ENCODE measurements around the gene ZNF438. TPM values are rescaled to one million over a fixed set of nuclear protein-coding genes. Genes with fewer than 3 reads are reported as not detected.
"Not testable (repeated sequence)": the region's sequence is repeated elsewhere in the genome, so short reads cannot be mapped to it uniquely, and the experiment has no call there.

ZNF438 gene
- total RNA-seq, 2 experiments from 2014 or later, result 3.1 to 3.7 TPM

DNA sequence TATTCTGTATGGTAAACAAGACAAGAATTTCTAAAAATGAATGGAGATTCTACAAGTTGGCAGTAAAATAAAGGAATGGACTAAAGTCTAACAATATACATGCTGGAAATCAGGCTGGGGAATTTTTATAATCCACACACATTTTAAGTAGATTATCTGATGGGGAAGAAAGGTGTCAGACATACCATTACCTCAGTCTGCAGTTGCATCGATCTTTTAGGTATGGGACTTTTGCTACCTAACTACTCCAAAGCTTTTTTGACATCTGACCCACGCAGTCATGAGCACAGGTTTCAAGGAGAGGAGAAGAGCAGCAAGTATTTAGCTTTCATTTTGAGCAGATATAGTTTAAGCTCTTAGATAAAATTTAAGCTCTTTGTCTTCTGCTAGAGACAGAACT, 113.0 kb downstream of the ZNF438 start:
- CTCF ChIA-PET, result no interaction called here
- H3K9me3 Mint-ChIP-seq (ENCODE audit: low read depth), result no peaks in the 10 kb centered on the region
- H3K27me3 Mint-ChIP-seq, result no peaks in the 10 kb centered on the region
- intact Hi-C loops (cut with DNase I, micrococcal nuclease), result no loop called here
- H3K36me3 Mint-ChIP-seq (ENCODE audit: low read depth), result peaks cover 2% of the 10 kb centered on the region
- no peak overlapping the region for H3K27ac Mint-ChIP-seq
- H3K4me1 Mint-ChIP-seq, result no peaks in the 10 kb centered on the region
- H3K4me3 Mint-ChIP-seq, result no peak overlapping the region
- DNase-seq (no peak), ATAC-seq (no peak)
- POLR2A ChIA-PET, result no interaction called here

DNA sequence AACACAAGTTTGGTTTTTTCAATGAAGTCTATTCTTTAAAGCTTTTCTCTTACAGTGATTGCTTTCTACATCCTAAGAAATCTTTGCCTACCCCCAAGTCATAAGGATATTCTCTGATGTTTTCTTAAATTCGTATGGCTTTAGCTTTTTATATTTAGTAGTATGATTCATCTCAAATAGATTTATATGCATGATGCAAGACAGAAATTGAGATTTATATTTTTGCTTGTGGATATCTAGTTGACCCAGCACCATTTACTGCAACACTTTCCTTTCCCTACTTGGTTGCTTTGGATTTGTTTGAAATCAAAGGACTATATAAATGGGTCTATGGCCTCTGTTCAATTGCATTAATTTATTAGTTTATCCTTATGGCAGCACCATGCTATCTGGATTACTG, 113.9 kb downstream of the ZNF438 start:
- CTCF ChIA-PET, result interaction anchor here (0.9 to 1.6 kb wide), 2 partner anchors 24 to 47 kb away, joined by 3 read pairs; no protein-coding TSS in a partner anchor
- H3K4me3 Mint-ChIP-seq, result no peak overlapping the region

DNA sequence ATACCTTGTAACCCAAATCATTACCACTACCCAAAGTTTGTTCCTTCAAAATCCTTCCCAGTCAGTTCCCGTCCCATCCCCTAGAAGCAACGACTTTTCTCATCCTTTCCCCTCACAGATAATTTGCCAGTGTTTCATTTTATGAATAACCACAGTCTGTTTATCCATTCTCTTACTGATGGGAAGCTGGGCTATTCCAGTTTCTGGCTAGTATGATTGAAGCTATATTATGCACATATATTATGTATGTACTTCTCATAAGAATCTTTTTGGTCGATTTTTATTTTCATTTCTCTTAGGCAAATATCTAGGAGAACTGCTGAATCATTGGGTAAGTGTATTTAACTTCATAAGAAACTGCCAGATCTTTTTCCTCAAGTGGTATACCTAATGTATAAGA, 114.6 kb downstream of the ZNF438 start:
- no peaks in the 10 kb centered on the region for H3K4me1 Mint-ChIP-seq
- no peak for ATAC-seq
- no peaks in the 10 kb centered on the region for H3K9me3 Mint-ChIP-seq (ENCODE audit: low read depth)
- no peak for DNase-seq
- ChIA-PET POLR2A (no interaction called here), CTCF (interaction anchor here (0.9 to 1.6 kb wide), 2 partner anchors 23 to 47 kb away, joined by 3 read pairs; no protein-coding TSS in a partner anchor)
- intact Hi-C loops (cut with DNase I, micrococcal nuclease), result no loop called here
- H3K27me3 Mint-ChIP-seq, result no peaks in the 10 kb centered on the region
- H3K4me3 Mint-ChIP-seq, result no peak overlapping the region
- H3K27ac Mint-ChIP-seq, result no peak overlapping the region
- H3K36me3 Mint-ChIP-seq (ENCODE audit: low read depth), result no peaks in the 10 kb centered on the region

More for the DNA sequence above, 113.9 kb downstream of the ZNF438 start:
- Mint-ChIP-seq H3K36me3 (ENCODE audit: low read depth) (peaks cover under 1% of the 10 kb centered on the region), H3K9me3 (ENCODE audit: low read depth) (no peaks in the 10 kb centered on the region), H3K4me1 (no peaks in the 10 kb centered on the region), H3K27ac (no peak overlapping the region), H3K27me3 (no peaks in the 10 kb centered on the region)
- intact Hi-C loops (cut with DNase I, micrococcal nuclease), result no loop called here
- POLR2A ChIA-PET, result no interaction called here
- no peak for DNase-seq
- ATAC-seq, result no peak

- DNase-seq, result no peak
- no peak for ATAC-seq
Measured at GRCh38 chr10:30915146-30915545, 116.5 kb downstream of the ZNF438 start.

DNA sequence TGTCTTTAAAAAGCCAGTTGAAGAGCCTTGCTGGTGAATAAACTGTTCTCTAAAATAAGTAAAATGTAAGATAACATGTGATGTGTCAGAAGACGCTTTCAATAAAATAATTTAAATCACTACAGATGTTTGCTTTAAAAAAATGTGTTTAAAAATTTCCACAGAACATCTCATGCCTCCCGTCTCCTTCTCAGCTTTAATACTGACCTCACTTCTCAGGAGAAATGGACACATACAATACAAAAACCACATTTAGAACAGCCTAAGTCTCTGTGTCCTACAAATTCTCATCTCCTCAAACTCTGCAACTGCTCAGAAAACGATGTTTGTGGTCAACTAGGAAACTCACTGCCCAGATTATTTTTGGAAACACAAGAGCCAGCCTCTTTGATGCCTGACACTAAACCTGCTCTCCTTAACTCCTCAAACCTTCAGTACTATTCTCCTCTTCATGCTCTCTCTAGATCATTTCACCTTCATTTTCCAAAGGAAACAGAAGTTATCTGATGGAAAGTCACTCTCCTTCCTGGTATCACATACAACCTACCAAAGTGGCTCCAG, 120.3 kb downstream of the ZNF438 start:
- intact Hi-C loops (cut with DNase I, micrococcal nuclease), result no loop called here
- ChIA-PET POLR2A (no interaction called here), CTCF (no interaction called here)
- H3K9me3 Mint-ChIP-seq (ENCODE audit: low read depth), result no peaks in the 10 kb centered on the region
- H3K27me3 Mint-ChIP-seq, result no peaks in the 10 kb centered on the region
- no peak overlapping the region for H3K27ac Mint-ChIP-seq
- no peak overlapping the region for H3K4me3 Mint-ChIP-seq
- no peaks in the 10 kb centered on the region for H3K4me1 Mint-ChIP-seq
- DNase-seq (no peak), ATAC-seq (no peak)
- H3K36me3 Mint-ChIP-seq (ENCODE audit: low read depth), result peaks cover 8% of the 10 kb centered on the region

More at GRCh38 chr10:30915146-30915545, 116.5 kb downstream of the ZNF438 start:
- Mint-ChIP-seq H3K4me3 (no peak overlapping the region), H3K27ac (no peak overlapping the region), H3K9me3 (ENCODE audit: low read depth) (no peaks in the 10 kb centered on the region), H3K4me1 (no peaks in the 10 kb centered on the region), H3K27me3 (no peaks in the 10 kb centered on the region), H3K36me3 (ENCODE audit: low read depth) (no peaks in the 10 kb centered on the region)
- ChIA-PET POLR2A (interaction anchor here (0.7 kb wide), 1 partner anchor 670 kb away, joined by 5 read pairs; no protein-coding TSS in a partner anchor), CTCF (interaction anchor here (0.7 to 1.2 kb wide), 2 partner anchors 42 to 517 kb away, joined by 3 read pairs; no protein-coding TSS in a partner anchor)
- intact Hi-C loops (cut with DNase I, micrococcal nuclease), result no loop called here

DNA sequence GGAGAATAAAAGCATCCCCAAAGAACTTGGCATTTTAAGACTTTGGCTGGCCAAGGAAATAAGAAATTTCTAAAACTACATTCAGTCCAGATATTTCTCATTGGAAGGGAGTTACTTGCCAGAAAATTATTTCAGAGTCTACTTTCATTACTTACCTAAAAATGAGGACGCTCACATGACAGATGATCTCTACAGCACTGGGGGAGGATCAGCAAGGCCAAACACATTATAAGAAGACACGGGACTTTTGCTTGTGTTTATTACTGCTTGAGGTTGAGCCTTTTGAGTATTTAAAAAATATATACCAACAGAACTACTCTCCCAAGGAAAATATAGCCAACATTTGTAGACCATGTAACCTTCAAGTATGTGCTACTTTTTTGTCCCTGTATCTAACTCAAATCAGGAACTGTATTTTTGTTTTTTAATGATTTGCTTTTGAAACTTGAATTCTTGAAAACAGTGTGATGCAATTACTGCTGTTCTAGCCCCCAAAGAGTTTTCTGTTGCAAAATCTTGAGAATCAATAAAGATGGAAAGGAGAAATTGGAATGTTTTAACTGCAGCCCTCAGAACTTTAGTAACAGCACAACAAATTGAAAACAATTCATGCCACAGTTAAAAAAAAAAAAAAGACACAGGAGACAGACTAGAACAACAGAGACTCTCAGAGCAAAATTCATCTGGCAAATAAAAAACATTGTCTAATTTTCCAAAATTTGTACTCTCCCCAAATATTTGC, 128.1 kb downstream of the ZNF438 start:
- Mint-ChIP-seq H3K9me3 (ENCODE audit: low read depth) (peaks cover 2% of the 10 kb centered on the region), H3K4me3 (no peak overlapping the region), H3K36me3 (ENCODE audit: low read depth) (peaks cover 18% of the 10 kb centered on the region), H3K27me3 (no peaks in the 10 kb centered on the region), H3K4me1 (no peaks in the 10 kb centered on the region), H3K27ac (no peak overlapping the region)
- intact Hi-C loops (cut with DNase I, micrococcal nuclease), result no loop called here
- DNase-seq (no peak), ATAC-seq (no peak)
- POLR2A ChIA-PET, result no interaction called here
- CTCF ChIA-PET, result no interaction called here

DNA sequence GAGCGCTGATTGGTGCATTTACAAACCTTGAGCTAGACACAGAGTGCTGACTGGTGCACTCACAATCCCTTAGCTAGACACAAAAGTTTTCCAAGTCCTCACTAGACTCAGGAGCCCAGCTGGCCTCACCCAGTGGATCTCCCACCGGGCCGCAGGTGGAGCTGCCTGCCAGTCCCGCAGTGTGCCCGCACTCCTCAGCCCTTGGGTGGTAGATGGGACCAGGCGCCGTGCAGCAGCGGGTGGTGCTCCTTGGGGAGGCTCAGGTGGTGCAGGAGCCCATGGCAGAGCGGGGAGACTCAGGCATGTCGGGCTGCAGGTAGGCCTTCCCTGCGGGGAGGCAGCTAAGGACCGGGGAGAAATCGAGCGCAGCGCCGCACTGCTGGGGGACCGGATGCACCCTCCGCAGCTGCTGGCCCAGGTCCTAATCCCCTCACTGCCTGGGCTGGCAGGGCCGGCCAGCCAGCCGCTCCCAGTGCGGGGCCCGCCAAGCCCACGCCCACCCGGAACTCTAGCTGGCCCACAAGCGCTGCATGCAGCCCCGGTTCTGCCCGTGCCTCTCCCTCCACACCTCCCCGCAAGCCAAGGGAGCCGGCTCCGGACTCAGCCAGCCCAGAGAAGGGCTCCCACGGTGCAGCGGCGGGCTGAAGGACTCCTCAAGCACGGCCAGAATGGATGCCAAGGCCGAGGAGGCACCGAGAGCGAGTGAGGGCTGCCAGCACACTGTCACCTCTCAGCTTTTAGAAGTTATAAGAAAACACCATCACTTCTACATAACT, 128.9 kb downstream of the ZNF438 start:
- H3K27me3 Mint-ChIP-seq, result no peaks in the 10 kb centered on the region
- peaks cover 18% of the 10 kb centered on the region for H3K36me3 Mint-ChIP-seq (ENCODE audit: low read depth)
- H3K4me3 Mint-ChIP-seq, result no peak overlapping the region
- H3K27ac Mint-ChIP-seq, result no peak overlapping the region
- peaks cover 2% of the 10 kb centered on the region for H3K9me3 Mint-ChIP-seq (ENCODE audit: low read depth)
- ATAC-seq, result no peak
- CTCF ChIA-PET, result no interaction called here
- POLR2A ChIA-PET, result no interaction called here
- no peak for DNase-seq
- H3K4me1 Mint-ChIP-seq, result no peaks in the 10 kb centered on the region
- intact Hi-C loops (cut with DNase I, micrococcal nuclease), result no loop called here

GRCh38 chr10:30901487-30901886, 130.2 kb downstream of the ZNF438 start:
- H3K27me3 Mint-ChIP-seq; ATAC-seq; intact Hi-C loops (cut with DNase I, micrococcal nuclease); H3K4me3 Mint-ChIP-seq; DNase-seq; H3K9me3 Mint-ChIP-seq (ENCODE audit: low read depth); H3K27ac Mint-ChIP-seq; H3K4me1 Mint-ChIP-seq; CTCF ChIA-PET: not testable (repeated sequence)
- POLR2A ChIA-PET, result interaction anchor here (0.5 kb wide), 1 partner anchor 1121 kb away, joined by 3 read pairs; no protein-coding TSS in a partner anchor
- peaks cover 11% of the 10 kb centered on the region for H3K36me3 Mint-ChIP-seq (ENCODE audit: low read depth)

- CTCF ChIA-PET, result no interaction called here
- peaks cover 9% of the 10 kb centered on the region for H3K4me1 Mint-ChIP-seq
- H3K27ac Mint-ChIP-seq, result no peak overlapping the region
- intact Hi-C loops (cut with DNase I, micrococcal nuclease), result no loop called here
- ATAC-seq (no peak), DNase-seq (no peak)
- H3K36me3 Mint-ChIP-seq (ENCODE audit: low read depth), result peaks cover 11% of the 10 kb centered on the region
- POLR2A ChIA-PET, result no interaction called here
- H3K4me3 Mint-ChIP-seq, result no peak overlapping the region
- H3K9me3 Mint-ChIP-seq (ENCODE audit: low read depth), result peaks cover 2% of the 10 kb centered on the region
- no peaks in the 10 kb centered on the region for H3K27me3 Mint-ChIP-seq
Measured at GRCh38 chr10:30898964-30899363, 132.7 kb downstream of the ZNF438 start.

DNA sequence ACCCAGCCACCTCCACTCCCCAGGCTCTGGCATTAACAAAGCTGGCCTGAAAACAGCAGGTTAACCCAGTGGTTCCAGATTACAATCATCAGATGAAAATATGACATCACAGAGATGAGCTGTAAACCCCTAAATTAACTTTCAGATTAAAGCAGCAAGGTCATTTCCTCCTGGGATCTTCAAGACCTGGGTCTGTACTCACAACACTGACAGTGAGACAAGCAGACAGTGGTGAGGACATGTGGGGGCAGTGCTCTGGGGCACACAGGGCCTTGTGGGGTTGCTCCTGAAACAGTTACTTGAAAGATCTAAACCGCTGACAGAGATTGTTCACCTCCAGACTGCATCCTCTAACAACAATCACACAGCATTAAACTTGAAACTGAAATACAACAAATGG, 134.1 kb downstream of the ZNF438 start:
- no peaks in the 10 kb centered on the region for H3K27me3 Mint-ChIP-seq
- peaks cover 11% of the 10 kb centered on the region for H3K36me3 Mint-ChIP-seq (ENCODE audit: low read depth)
- peak; percentile 94 for ATAC-seq
- POLR2A ChIA-PET, result no interaction called here
- peak overlapping the region; percentile 35 for H3K27ac Mint-ChIP-seq
- H3K4me1 Mint-ChIP-seq, result peaks cover 9% of the 10 kb centered on the region
- intact Hi-C loops (cut with DNase I, micrococcal nuclease), result no loop called here
- DNase-seq, result peak; percentile 37
- no peak overlapping the region for H3K4me3 Mint-ChIP-seq
- peaks cover 2% of the 10 kb centered on the region for H3K9me3 Mint-ChIP-seq (ENCODE audit: low read depth)
- CTCF ChIA-PET, result no interaction called here

- intact Hi-C loops (cut with DNase I, micrococcal nuclease), result no loop called here
- H3K4me1 Mint-ChIP-seq, result peaks cover 9% of the 10 kb centered on the region
- ChIA-PET POLR2A (no interaction called here), CTCF (no interaction called here)
- H3K4me3 Mint-ChIP-seq, result no peak overlapping the region
- peaks cover 2% of the 10 kb centered on the region for H3K9me3 Mint-ChIP-seq (ENCODE audit: low read depth)
- ATAC-seq (no peak), DNase-seq (no peak)
- H3K27me3 Mint-ChIP-seq, result no peaks in the 10 kb centered on the region
- H3K36me3 Mint-ChIP-seq (ENCODE audit: low read depth), result peaks cover 7% of the 10 kb centered on the region
- H3K27ac Mint-ChIP-seq, result peak overlapping the region; percentile 35
Measured at GRCh38 chr10:30897048-30897447, 134.6 kb downstream of the ZNF438 start.

Data from activated CD4-positive, alpha-beta T cell treated with anti-CD3 and anti-CD28 coated beads for 36 hours (primary cell).